ENCODE results near the gene TTC29.

DNA sequence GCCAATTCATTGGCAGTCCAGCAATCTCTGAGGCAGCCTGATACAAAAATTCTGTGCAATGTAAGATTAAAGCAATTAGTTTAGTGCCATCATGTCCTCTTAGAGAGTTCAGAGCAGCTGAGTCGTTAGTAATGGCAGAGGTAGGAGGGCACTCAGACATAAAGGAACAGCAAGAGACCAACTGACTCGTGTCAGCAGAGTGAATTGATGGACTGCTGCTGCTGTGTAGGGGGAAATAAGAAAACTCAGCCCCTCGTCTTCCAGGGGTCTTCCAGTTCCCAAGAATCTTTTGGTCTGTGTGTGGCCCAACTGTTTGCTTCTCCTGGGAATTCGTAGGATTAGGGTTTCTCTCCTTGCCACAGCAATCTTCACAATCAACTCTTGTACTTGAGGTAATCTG lies 100.9 kb downstream of the TTC29 start:
- no peak for TF ChIP-seq CTCF (IDR thresholded peaks at IDR 0.05; ENCODE audit: low read length)
- TF ChIP-seq EZH2 (optimal IDR thresholded peaks at IDR 0.05; ENCODE audit: low read depth, low read length): no peak

Data from MM.1S (cell line).